Fibroblast of the aortic adventitia (primary cell): ENCODE results near the gene ESYT2. TPM values are rescaled to one million over a fixed set of nuclear protein-coding genes. Genes with fewer than 3 reads are reported as not detected.

Experiments used
- DNase-seq: peaks from one replicate; pipeline ENCODE4 v3.0.0-alpha.2; 2010; ENCODE audit warnings: low read depth
- H3K4me3 ChIP-seq: 2 replicates; pipeline ENCODE4 v1.5.1; 2011; ENCODE audit warnings: low read depth, mild to moderate bottlenecking, control low read depth, low read length, moderate library complexity
- CTCF ChIP-seq: IDR thresholded peaks from 2 replicates; pipeline ENCODE4 v1.5.1; 2011; ENCODE audit warnings: mild to moderate bottlenecking, low read length, control low read depth, inconsistent platforms; ENCODE audit not compliant: insufficient read depth
- total RNA-seq: library from RNA; depleted of rRNA; stranded (reverse); fragments of >200 nt; gene quantifications from 2 replicates; pipeline ENCODE4 v1.2.3, GENCODE V29; 2012; ENCODE audit warnings: low replicate concordance

ESYT2 gene
- total RNA-seq, 1 donor: 105 TPM

DNA sequence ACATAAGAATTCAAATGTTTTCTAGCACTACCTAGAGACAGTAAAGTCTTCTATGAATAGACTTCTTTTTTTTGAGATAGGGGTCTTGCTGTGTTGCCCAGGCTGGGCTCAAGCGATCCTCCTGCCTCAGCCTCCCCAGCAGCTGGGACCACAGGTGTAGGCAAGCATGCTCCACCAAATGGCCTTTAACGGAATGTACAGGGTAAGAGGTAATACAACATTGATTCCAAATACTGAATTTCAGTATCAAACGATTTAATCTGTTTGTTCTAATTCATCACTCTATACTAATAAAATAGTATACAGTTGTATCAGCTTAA lies 68.9 kb downstream of the ESYT2 start:
- H3K4me3 ChIP-seq: no peak overlapping the region
- no peak for TF ChIP-seq CTCF
- no peak for DNase-seq

- no peak for TF ChIP-seq CTCF
- no peak for DNase-seq
These were observed 69.4 kb downstream of the ESYT2 start for GRCh38 chr7:158759749-158760444.

DNA sequence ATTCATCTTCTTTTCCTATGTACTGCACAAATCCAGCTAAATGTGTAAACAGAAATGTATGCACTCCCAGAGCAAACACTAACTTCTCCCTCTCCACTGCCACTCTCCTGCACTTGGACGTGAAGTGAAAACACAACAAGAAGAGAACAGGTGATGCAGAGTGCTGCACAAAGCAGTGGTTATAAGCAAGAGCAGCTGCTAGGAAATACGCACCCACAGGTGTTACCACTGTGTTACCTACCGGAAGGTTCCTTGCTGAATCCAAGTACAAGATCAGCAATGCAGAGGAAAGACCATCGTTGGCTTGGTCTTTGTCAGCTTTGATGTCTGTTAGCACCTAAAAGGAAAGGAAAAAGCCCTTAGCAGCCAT lies 70.1 kb downstream of the ESYT2 start:
- no peak overlapping the region for H3K4me3 ChIP-seq
- DNase-seq: no peak
- TF ChIP-seq CTCF: no peak

More at GRCh38 chr7:158759749-158760444, 69.4 kb downstream of the ESYT2 start:
- H3K4me3 ChIP-seq: no peak overlapping the region

DNA sequence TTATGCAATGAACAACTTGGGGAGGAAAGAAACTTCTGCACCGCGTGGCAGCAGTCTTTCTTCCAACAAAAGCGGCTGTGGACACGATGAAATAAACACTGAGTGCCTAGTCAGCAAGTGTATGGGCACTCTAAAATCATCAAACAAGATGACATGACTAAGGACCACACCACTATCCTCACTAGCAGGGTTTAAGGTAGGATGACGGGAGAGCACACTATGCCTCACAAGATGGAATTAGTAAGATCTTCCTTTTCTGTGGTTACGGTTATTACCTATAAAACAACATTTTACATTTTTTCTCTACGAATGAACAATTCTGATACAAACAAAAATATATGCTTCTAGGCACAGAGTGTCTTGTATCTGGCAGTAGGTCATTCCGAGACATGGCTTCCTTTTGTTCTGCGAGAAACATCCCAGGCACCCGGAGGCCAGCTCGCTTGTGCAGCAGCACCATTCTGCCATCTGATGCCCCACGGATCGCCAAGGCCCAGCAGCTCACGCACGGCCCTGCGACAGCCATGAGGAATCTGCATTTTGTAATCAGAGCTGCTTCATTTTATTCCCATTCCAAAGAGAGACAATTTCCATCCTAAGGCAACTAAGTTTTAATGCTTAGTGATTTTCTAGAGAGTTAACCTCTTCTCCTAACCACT lies 70.6 kb downstream of the ESYT2 start:
- TF ChIP-seq CTCF: no peak
- no peak for DNase-seq
- H3K4me3 ChIP-seq: no peak overlapping the region

GRCh38 chr7:158757404-158757989 lies 71.8 kb downstream of the ESYT2 start:
- no peak for TF ChIP-seq CTCF
- no peak for DNase-seq
- H3K4me3 ChIP-seq: no peak overlapping the region

DNA sequence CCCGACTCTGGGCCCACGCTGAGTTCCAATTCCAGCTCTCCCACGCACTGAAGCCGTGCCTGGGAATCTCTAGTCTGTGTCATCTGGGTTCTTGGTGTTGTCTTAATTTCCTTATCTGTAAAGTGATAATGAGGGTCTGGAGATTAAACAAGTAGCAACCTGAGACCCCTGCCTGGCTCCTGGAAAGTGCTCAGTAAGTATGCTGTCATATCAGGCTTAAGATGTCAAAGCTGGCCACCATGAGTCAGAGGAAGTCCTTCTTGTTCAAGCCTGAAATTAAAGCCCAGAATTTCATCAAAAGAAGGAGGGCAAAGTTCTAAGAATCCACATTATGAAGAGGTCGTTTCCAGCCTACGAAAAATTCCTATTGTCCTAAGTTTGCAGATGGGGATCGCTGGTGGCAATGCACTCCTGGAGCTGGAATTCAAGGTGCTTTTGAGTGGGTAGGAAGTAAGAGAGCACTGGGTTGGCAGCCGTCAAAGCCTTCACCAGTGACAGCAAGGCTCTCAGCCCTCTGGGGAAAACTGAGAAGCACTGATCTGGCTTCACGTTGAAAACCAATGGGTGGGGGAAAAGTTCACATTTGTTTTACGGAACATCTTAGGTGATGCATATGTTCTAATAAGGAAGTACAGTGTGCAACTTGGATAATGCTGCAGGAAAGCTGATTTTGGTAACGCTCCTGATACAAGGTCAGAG lies 74.4 kb downstream of the ESYT2 start:
- no peak overlapping the region for H3K4me3 ChIP-seq
- TF ChIP-seq CTCF: no peak
- no peak for DNase-seq
